ENCODE data around the gene COL7A1. TPM values are rescaled to one million over a fixed set of nuclear protein-coding genes. Genes with fewer than 3 reads are reported as not detected.

COL7A1 gene
- total RNA-seq, 2 donors from 2014 or later, result 15.7 to 16.6 TPM

DNA sequence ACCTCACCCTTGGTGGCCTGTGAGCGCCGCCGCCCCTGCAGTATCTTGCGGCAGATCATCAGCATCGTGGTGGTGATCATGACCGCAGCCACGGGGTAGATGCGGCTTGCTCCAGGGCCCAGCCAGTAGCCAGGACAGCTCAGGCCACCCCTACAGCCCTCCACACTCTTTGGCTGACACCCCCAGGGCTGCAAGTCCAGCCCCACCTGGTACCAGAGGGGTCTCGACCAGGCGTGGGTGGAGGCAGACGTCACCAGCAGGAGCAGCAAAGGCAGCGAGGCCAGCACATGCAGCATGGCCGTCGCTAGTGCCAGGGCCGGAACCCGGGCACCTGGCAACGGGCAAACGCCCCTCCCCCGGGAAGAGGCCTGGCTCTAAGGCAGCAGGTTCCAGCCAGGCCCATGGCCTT is 26.3 kb upstream of the COL7A1 start, which contains the start of gene TMEM89:
Gene TMEM89 (minus strand): TSS at position 309 of the 409 bp plus-strand sequence. CDS start 13 bp downstream, at position 296.
- H3K4me1 Mint-ChIP-seq, result no peaks in the 10 kb centered on the region
- Histone ChIP-seq H3K9ac (ENCODE audit: extremely low read depth, low read length, poor library complexity, severe bottlenecking) (no peak within 1 kb of the TSS), H3K4me3 (ENCODE audit: low read length) (no peak within 1 kb of the TSS), H3K27ac (ENCODE audit: low read depth, low read length) (no peak within 1 kb of the TSS), H3K4me1 (ENCODE audit: control insufficient read depth, insufficient read depth, low read length) (no peaks in the 10 kb centered on the region), H3K36me3 (ENCODE audit: control insufficient read depth, insufficient read depth, low read length) (peaks cover 12% of the 10 kb centered on the region), H3K27me3 (ENCODE audit: control insufficient read depth, insufficient read depth, low read length, poor library complexity, severe bottlenecking) (no peaks in the 10 kb centered on the region), H3K9me3 (ENCODE audit: control insufficient read depth, low read length) (peaks cover 24% of the 10 kb centered on the region)
- no peak within 1 kb of the TSS for H3K27ac Mint-ChIP-seq
- H3K9me3 Mint-ChIP-seq, result peaks cover 17% of the 10 kb centered on the region
- H3K36me3 Mint-ChIP-seq (ENCODE audit: low read depth), result peaks cover 36% of the 10 kb centered on the region
- TF ChIP-seq, protein P1, sequence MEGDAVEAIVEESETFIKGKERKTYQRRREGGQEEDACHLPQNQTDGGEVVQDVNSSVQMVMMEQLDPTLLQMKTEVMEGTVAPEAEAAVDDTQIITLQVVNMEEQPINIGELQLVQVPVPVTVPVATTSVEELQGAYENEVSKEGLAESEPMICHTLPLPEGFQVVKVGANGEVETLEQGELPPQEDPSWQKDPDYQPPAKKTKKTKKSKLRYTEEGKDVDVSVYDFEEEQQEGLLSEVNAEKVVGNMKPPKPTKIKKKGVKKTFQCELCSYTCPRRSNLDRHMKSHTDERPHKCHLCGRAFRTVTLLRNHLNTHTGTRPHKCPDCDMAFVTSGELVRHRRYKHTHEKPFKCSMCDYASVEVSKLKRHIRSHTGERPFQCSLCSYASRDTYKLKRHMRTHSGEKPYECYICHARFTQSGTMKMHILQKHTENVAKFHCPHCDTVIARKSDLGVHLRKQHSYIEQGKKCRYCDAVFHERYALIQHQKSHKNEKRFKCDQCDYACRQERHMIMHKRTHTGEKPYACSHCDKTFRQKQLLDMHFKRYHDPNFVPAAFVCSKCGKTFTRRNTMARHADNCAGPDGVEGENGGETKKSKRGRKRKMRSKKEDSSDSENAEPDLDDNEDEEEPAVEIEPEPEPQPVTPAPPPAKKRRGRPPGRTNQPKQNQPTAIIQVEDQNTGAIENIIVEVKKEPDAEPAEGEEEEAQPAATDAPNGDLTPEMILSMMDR (conservative IDR thresholded peaks at IDR 0.05), result no peak
- H3K4me3 Mint-ChIP-seq, result no peak within 1 kb of the TSS
- no peak for DNase-seq
- H3K27me3 Mint-ChIP-seq (ENCODE audit: insufficient read depth), result no peaks in the 10 kb centered on the region
- 95% methylated on average over 12 to 19 of the region's 19 CpGs for WGBS, 2 experiments (ENCODE audit: insufficient coverage in 1 of 2, insufficient read length in 1 of 2)

DNA sequence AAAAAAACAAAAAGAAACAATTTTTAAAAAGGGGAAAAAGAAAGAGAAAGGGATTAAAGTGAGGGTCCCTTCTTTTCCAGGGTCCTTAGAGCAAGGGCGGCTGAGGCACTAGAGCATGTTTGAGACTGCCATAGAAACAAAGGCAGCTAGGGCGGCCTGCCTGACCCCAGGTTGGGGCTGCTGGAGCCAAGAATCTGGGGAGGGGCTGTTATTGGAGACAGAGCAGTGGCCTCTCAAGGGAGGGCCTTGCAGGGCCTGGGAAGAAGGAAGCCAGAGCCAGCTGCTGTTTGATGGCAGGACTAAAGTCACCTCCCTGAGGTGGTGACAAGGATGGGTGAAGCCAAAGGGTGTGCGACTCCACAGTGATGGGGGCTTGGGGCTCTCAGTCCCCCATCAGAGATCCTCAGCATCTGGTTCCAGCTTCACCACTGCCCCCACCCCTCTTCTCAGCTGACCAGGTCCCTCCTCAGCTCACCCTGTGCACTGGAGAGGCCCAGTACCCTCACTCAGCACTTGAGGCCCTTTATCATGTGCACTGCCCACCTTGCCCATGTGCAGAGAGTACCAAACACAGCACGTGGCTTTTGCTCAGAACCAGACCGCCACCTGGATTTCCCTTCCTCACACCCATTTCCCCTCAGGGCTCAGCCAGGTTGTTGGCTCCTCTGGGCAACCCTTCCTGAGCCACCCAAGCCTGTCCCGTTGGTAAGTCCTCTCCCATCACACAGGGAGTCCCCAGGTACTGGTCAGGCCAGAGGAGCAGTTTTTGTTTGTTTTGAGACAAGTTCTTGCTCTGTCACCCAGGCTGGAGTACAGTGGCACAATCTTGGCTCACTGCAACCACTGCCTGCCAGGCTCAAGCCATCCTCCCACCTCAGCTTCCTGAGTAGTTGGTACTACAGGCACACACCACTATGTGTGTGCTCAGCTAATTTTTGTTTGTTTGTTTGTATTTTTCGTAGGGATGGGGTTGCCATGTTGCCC is 24.7 kb upstream of the COL7A1 start:
- WGBS, 2 experiments (ENCODE audit: insufficient coverage in 1 of 2, insufficient read length in 1 of 2), result 94 to 100% methylated on average over 4 to 7 of the region's 7 CpGs
- Histone ChIP-seq H3K27me3 (ENCODE audit: control insufficient read depth, insufficient read depth, low read length, poor library complexity, severe bottlenecking) (no peaks in the 10 kb centered on the region), H3K9ac (ENCODE audit: extremely low read depth, low read length, poor library complexity, severe bottlenecking) (no peak overlapping the region), H3K27ac (ENCODE audit: low read depth, low read length) (no peak overlapping the region), H3K4me1 (ENCODE audit: control insufficient read depth, insufficient read depth, low read length) (no peaks in the 10 kb centered on the region), H3K36me3 (ENCODE audit: control insufficient read depth, insufficient read depth, low read length) (peaks cover under 1% of the 10 kb centered on the region), H3K4me3 (ENCODE audit: low read length) (no peak overlapping the region), H3K9me3 (ENCODE audit: control insufficient read depth, low read length) (peaks cover 28% of the 10 kb centered on the region)
- Mint-ChIP-seq H3K27ac (no peak overlapping the region), H3K4me3 (no peak overlapping the region), H3K4me1 (no peaks in the 10 kb centered on the region), H3K36me3 (ENCODE audit: low read depth) (peaks cover 21% of the 10 kb centered on the region), H3K9me3 (peaks cover 22% of the 10 kb centered on the region), H3K27me3 (ENCODE audit: insufficient read depth) (no peaks in the 10 kb centered on the region)
- DNase-seq, result no peak
- TF ChIP-seq, protein P1 (conservative IDR thresholded peaks at IDR 0.05), result no peak

DNA sequence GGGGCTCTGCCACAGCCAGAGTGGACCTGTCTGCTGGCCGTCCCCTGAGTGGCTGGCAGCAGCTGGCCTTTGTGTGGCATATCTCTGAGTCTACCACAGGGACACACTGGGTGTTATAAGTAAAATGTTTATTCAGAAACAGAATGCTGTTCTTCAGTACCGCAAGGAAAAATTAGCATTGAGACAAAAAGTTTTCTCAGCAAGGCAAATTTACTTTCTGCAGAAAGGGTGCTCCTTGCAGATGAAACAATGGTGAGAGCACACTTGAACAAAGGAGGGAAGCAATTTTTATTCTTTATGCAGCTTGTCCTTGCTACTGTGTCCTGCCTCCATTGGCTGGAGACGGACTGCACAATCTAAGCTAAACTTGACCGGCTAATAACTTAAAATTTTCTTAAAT is 22.4 kb upstream of the COL7A1 start:
- Mint-ChIP-seq H3K4me1 (no peaks in the 10 kb centered on the region), H3K4me3 (no peak overlapping the region), H3K27me3 (ENCODE audit: insufficient read depth) (no peaks in the 10 kb centered on the region), H3K27ac (no peak overlapping the region), H3K36me3 (ENCODE audit: low read depth) (peaks cover 13% of the 10 kb centered on the region), H3K9me3 (peaks cover 22% of the 10 kb centered on the region)
- WGBS, 2 experiments (ENCODE audit: insufficient coverage in 1 of 2, insufficient read length in 1 of 2), result 94 to 100% methylated on average over 4 of the region's 4 CpGs
- H3K4me3 ChIP-seq (ENCODE audit: low read length), result peak overlapping the region; percentile 29
- H3K9me3 ChIP-seq (ENCODE audit: control insufficient read depth, low read length), result peaks cover 28% of the 10 kb centered on the region
- TF ChIP-seq, protein P1 (conservative IDR thresholded peaks at IDR 0.05), result no peak
- DNase-seq, result no peak
- H3K9ac ChIP-seq (ENCODE audit: extremely low read depth, low read length, poor library complexity, severe bottlenecking), result no peak overlapping the region
- no peak overlapping the region for H3K27ac ChIP-seq (ENCODE audit: low read depth, low read length)
- H3K4me1 ChIP-seq (ENCODE audit: control insufficient read depth, insufficient read depth, low read length), result no peaks in the 10 kb centered on the region
- H3K36me3 ChIP-seq (ENCODE audit: control insufficient read depth, insufficient read depth, low read length), result no peaks in the 10 kb centered on the region
- no peaks in the 10 kb centered on the region for H3K27me3 ChIP-seq (ENCODE audit: control insufficient read depth, insufficient read depth, low read length, poor library complexity, severe bottlenecking)
